ENCODE measurements around the gene ENTPD8. TPM values are rescaled to one million over a fixed set of nuclear protein-coding genes. Genes with fewer than 3 reads are reported as not detected.

ENTPD8 gene
- total and polyA plus RNA-seq, 2 of the 13 experiments (the other 11 are each of a cell fraction or from before 2014, with no cell fraction given) = 0.26 to 0.44 TPM

- TF ChIP-seq ZHX2 (IDR thresholded peaks at IDR 0.05; ENCODE audit: low read depth) (no peak), ZHX2 (CRISPR knock-in tag; IDR thresholded peaks at IDR 0.05; ENCODE audit: borderline replicate concordance) (no peak), NFE2 (CRISPR knock-in tag; IDR thresholded peaks at IDR 0.05) (no peak), ZNF382 (CRISPR knock-in tag; IDR thresholded peaks at IDR 0.05; ENCODE audit: borderline replicate concordance) (no peak), IRF2 (CRISPR knock-in tag; IDR thresholded peaks at IDR 0.05) (no peak), KDM5B (CRISPR knock-in tag; IDR thresholded peaks at IDR 0.05; ENCODE audit: borderline replicate concordance) (peak; percentile 47; the same call in 1 of the 2 replicates), TAF1 (CRISPR knock-in tag; IDR thresholded peaks at IDR 0.05) (no peak), MYNN (CRISPR knock-in tag; IDR thresholded peaks at IDR 0.05; ENCODE audit: low read depth) (no peak), SOX5 (CRISPR knock-in tag; IDR thresholded peaks at IDR 0.05; ENCODE audit: borderline replicate concordance) (no peak), ZNF205 (CRISPR knock-in tag; IDR thresholded peaks at IDR 0.05) (no peak), ZSCAN5A (CRISPR knock-in tag; IDR thresholded peaks at IDR 0.05; ENCODE audit: borderline replicate concordance) (no peak), KLF9 (CRISPR knock-in tag; IDR thresholded peaks at IDR 0.05; ENCODE audit: low read depth) (no peak), ZBTB37 (CRISPR knock-in tag; IDR thresholded peaks at IDR 0.05) (no peak), ZBTB38 (CRISPR knock-in tag; IDR thresholded peaks at IDR 0.05) (peak; percentile 47; the same call in 1 of the 2 replicates), ZNF75D (CRISPR knock-in tag; IDR thresholded peaks at IDR 0.05; ENCODE audit: borderline replicate concordance) (no peak), ARNTL (CRISPR knock-in tag; IDR thresholded peaks at IDR 0.05) (no peak), ARNT2 (CRISPR knock-in tag; IDR thresholded peaks at IDR 0.05; ENCODE audit: low read depth) (no peak), EZH2 (conservative IDR thresholded peaks at IDR 0.05; ENCODE audit: low read depth, low read length) (no peak), SMYD3 (CRISPR knock-in tag; IDR thresholded peaks at IDR 0.05) (no peak)
- TF ChIP-seq, protein P1, sequence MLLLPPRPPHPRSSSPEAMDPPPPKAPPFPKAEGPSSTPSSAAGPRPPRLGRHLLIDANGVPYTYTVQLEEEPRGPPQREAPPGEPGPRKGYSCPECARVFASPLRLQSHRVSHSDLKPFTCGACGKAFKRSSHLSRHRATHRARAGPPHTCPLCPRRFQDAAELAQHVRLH (CRISPR knock-in tag; IDR thresholded peaks at IDR 0.05; ENCODE audit: borderline replicate concordance, low read depth) = no peak
- TF ChIP-seq, protein P2, sequence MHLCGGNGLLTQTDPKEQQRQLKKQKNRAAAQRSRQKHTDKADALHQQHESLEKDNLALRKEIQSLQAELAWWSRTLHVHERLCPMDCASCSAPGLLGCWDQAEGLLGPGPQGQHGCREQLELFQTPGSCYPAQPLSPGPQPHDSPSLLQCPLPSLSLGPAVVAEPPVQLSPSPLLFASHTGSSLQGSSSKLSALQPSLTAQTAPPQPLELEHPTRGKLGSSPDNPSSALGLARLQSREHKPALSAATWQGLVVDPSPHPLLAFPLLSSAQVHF (CRISPR knock-in tag; IDR thresholded peaks at IDR 0.05) = no peak
Measured at GRCh38 chr9:137484551-137485315, 43.6 kb upstream of the ENTPD8 start (continued).
